ENCODE data around the gene ROGDI. TPM values are rescaled to one million over a fixed set of nuclear protein-coding genes. Genes with fewer than 3 reads are reported as not detected.

The ROGDI gene
- total and polyA plus RNA-seq, 2 of the 13 experiments (the other 11 are each of a cell fraction or from before 2014, with no cell fraction given): 19.2 to 42.1 TPM

- TF ChIP-seq NBN (conservative IDR thresholded peaks at IDR 0.05): no peak
- no peak for TF ChIP-seq ZFP36L1 (CRISPR knock-in tag; IDR thresholded peaks at IDR 0.05)
- TF ChIP-seq ZNF788 (CRISPR knock-in tag; IDR thresholded peaks at IDR 0.05; ENCODE audit: borderline replicate concordance): peak; percentile 30; the same call in 1 of the 2 replicates
- TF ChIP-seq PHF8 (CRISPR knock-in tag; IDR thresholded peaks at IDR 0.05): no peak; the same call in 1 of the 2 replicates
- peak; percentile 79 for TF ChIP-seq ZNF687 (CRISPR knock-in tag; IDR thresholded peaks at IDR 0.05)
- no peak for TF ChIP-seq E2F1 (CRISPR knock-in tag; IDR thresholded peaks at IDR 0.05)
- 0 out of 2 replicates have a peak, but pooled peaks have one; percentile 48 for TF ChIP-seq ZNF543 (CRISPR knock-in tag; IDR thresholded peaks at IDR 0.05)
- no peak for TF ChIP-seq ZNF562 (CRISPR knock-in tag; IDR thresholded peaks at IDR 0.05; ENCODE audit: borderline replicate concordance)
- TF ChIP-seq PRPF4 (IDR thresholded peaks at IDR 0.05; ENCODE audit: low read depth, low read length, poor library complexity, severe bottlenecking): no peak
- no peak for TF ChIP-seq IKZF5 (CRISPR knock-in tag; IDR thresholded peaks at IDR 0.05)
- TF ChIP-seq ETS1 (CRISPR knock-in tag; IDR thresholded peaks at IDR 0.05): no peak; the same call in 1 of the 2 replicates
- TF ChIP-seq MATR3 (CRISPR knock-in tag; IDR thresholded peaks at IDR 0.05): no peak
- TF ChIP-seq, protein P1, sequence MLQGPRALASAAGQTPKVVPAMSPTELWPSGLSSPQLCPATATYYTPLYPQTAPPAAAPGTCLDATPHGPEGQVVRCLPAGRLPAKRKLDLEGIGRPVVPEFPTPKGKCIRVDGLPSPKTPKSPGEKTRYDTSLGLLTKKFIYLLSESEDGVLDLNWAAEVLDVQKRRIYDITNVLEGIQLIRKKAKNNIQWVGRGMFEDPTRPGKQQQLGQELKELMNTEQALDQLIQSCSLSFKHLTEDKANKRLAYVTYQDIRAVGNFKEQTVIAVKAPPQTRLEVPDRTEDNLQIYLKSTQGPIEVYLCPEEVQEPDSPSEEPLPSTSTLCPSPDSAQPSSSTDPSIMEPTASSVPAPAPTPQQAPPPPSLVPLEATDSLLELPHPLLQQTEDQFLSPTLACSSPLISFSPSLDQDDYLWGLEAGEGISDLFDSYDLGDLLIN (CRISPR knock-in tag; IDR thresholded peaks at IDR 0.05; ENCODE audit: borderline replicate concordance): no peak
- TF ChIP-seq NFIC (IDR thresholded peaks at IDR 0.05; ENCODE audit: low read length): no peak
- TF ChIP-seq ZNF468 (CRISPR knock-in tag; IDR thresholded peaks at IDR 0.05): no peak
- TF ChIP-seq, protein P2, sequence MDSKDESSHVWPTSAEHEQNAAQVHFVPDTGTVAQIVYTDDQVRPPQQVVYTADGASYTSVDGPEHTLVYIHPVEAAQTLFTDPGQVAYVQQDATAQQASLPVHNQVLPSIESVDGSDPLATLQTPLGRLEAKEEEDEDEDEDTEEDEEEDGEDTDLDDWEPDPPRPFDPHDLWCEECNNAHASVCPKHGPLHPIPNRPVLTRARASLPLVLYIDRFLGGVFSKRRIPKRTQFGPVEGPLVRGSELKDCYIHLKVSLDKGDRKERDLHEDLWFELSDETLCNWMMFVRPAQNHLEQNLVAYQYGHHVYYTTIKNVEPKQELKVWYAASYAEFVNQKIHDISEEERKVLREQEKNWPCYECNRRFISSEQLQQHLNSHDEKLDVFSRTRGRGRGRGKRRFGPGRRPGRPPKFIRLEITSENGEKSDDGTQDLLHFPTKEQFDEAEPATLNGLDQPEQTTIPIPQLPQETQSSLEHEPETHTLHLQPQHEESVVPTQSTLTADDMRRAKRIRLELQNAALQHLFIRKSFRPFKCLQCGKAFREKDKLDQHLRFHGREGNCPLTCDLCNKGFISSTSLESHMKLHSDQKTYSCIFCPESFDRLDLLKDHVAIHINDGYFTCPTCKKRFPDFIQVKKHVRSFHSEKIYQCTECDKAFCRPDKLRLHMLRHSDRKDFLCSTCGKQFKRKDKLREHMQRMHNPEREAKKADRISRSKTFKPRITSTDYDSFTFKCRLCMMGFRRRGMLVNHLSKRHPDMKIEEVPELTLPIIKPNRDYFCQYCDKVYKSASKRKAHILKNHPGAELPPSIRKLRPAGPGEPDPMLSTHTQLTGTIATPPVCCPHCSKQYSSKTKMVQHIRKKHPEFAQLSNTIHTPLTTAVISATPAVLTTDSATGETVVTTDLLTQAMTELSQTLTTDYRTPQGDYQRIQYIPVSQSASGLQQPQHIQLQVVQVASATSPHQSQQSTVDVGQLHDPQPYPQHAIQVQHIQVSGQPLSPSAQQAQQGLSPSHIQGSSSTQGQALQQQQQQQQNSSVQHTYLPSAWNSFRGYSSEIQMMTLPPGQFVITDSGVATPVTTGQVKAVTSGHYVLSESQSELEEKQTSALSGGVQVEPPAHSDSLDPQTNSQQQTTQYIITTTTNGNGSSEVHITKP (CRISPR knock-in tag; IDR thresholded peaks at IDR 0.05; ENCODE audit: low read depth): no peak
Measured at GRCh38 chr16:4801962-4802658, at the start of gene ROGDI (continued).
